EH (cell line): ENCODE results near the gene USE1.
A peak's percentile ranks its signal among the peaks of the same experiment; 100 is the strongest.
"Not testable (repeated sequence)": the region's sequence is repeated elsewhere in the genome, so short reads cannot be mapped to it uniquely, and the experiment has no call there.

Source experiments
- DNase-seq: peaks from one replicate; pipeline ENCODE4 v3.0.0-alpha.2; 2015; ENCODE audit warnings: low read depth

USE1 gene, protein sequence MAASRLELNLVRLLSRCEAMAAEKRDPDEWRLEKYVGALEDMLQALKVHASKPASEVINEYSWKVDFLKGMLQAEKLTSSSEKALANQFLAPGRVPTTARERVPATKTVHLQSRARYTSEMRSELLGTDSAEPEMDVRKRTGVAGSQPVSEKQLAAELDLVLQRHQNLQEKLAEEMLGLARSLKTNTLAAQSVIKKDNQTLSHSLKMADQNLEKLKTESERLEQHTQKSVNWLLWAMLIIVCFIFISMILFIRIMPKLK

DNA sequence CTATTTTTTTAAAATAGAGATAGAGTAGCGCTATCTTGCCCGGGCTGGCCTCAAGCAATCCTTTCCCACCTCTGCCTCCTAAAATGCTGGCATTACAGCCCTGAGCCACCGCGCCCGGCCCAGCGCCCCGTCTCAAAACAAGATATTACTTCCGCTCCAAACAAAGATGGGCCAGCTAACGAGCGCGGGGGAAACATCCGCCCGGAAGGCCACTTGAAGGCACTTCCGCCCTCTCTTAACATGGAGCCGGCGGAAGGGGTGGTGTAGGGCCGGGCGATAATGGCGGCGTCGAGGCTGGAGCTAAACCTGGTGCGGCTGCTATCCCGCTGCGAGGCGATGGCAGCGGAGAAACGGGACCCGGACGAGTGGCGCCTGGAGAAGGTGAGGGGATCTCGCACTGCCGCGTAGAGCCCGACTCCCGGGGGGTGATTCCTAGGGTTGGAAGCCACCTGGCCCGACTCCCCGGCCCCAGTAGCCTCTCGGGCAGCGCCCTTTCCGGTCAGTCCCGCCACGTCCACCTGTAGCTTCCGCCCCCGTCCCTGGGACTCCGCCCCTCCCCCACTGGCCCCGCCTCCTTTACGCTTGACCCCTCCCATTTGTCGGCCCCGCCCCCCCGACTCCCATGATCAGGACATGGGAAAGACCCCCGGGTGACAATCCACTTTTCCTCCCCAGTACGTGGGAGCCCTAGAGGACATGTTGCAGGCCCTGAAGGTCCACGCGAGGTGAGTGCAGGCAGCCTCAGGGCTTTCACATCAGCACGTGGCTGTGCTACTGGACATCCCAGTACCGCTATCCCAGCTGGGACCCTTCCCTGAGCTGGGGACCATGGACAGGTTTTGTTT, at the start of gene USE1:
Gene USE1 (plus strand): TSS at position 231 of the 845 bp plus-strand sequence. CDS start 49 bp downstream, at position 280.
- peak; percentile 93 for DNase-seq

DNA sequence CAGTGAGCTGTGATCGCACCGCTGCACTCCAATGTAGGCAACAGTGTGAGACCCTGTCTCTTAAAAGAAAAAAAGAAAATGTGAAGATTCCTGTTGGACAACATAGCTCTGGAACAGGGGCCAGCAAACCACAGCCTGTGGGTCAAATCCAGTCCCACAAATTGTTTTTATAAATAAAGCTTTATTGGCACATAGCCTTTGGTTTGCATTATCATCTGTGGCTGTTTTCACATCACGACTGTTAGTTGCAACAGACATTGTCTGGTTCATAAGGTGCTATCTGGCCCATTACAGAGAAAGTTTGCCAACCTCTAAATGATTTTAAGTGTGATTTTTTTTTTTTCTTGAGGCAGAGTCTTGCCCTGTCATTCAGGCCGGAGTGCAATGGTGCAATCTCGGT, 49.4 kb upstream of the USE1 start:
- no peak for DNase-seq

DNA sequence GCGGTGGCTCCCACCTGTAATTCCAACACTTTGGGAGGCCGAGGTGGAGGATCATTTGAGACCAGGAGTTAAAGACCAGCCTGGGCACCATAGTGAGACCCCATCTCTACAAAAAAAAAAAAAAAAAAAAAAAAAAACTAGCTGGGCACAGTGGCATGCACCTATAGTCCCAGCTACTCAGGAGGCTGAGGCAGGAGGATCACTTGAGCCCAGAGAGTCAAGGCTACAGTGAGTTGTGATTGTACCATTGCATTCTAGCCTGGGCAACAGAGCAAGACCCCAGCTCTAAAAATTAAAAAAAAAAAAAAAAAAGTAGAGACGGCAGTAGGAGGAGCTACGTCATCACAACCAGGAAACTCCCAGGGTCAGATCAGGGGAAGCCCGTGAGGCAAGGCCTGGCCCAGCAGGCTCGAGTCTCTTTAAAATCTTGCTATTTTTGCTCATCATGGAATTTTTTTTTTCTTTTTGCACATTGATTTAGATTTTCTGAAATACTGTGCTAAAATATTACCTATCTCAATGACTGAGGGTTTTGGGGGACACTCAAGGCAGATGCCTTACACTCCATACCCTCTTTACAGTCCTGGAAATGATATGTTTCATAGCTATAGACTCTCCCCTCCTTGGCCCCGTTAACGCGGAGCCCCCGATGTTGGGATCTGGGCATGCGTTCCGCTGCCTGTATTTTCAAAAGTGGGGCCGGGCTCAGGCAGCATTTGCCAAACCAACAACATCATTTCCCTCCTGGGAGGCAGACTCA, 44.4 kb upstream of the USE1 start:
- DNase-seq, result peak; percentile 11

DNA sequence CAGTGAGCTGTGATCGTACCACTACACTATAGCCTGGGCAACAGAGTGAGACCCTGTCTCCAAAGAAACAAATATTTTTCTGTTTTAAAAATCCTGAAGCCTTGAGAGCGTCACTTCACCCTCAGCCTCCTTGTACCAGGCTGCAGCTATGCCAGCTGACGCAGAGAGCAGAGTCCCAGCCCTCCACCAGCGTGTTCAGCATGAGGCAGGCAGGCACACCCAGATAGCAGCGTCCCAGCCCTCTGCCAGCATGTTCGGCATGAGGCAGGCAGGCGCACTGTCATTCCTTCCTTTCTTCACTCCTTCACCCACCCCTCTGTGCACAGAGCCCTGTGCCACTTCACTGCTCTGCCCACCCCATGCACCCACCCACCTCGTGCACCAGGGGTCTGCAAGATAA, 43.3 kb upstream of the USE1 start:
- no peak for DNase-seq

DNA sequence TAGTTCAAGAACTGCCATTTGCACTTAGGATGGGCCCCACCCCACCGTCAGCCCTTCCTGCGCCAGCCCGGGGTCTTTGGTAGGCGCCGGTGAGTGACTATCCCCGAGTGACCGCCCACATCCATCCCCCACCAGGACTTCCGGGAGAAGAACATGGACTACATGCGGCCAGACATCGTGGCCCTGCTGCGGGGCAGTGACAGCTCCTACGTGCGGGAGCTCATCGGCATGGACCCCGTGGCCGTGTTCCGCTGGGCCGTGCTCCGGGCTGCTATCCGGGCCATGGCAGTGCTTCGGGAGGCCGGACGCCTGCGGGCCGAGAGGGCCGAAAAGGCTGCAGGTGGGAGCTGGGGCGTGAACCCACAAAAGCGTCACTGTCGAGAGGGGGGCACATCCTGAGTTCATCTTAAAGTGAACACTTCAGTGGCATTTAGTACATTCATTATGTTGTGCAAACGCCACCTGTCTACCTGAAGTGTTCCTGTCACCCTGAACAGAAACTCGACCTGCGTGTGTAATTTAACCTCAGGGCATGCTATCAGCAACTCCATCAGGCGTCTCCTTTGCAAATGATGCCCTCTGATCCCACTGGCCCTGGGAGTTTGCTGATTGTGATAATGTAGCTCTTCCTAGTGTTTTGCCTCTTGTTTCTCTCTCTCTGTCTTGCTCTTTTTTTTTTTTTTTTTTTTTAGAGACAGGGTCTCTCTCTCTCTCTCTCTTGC, 42.4 kb upstream of the USE1 start:
- DNase-seq, result no peak

DNA sequence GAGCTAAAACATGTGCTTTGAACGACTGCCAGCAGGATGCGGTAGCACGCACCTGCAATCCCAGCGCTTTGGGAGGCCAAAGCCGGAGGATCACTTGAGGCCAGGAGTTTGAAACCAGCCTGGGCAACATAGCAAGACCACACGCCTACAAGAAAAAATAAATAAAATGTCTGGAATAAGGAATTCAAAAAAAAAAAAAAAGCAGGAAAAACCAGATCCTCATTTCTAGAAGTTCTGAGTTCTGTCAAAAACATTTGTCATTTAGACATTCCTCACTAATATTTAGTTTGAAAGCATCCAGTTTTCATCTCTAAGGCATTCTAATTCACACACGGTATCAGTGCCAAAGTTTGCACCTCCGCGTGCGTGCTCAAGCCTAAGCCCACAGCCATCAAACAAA, 36.9 kb upstream of the USE1 start:
- no peak for DNase-seq

DNA sequence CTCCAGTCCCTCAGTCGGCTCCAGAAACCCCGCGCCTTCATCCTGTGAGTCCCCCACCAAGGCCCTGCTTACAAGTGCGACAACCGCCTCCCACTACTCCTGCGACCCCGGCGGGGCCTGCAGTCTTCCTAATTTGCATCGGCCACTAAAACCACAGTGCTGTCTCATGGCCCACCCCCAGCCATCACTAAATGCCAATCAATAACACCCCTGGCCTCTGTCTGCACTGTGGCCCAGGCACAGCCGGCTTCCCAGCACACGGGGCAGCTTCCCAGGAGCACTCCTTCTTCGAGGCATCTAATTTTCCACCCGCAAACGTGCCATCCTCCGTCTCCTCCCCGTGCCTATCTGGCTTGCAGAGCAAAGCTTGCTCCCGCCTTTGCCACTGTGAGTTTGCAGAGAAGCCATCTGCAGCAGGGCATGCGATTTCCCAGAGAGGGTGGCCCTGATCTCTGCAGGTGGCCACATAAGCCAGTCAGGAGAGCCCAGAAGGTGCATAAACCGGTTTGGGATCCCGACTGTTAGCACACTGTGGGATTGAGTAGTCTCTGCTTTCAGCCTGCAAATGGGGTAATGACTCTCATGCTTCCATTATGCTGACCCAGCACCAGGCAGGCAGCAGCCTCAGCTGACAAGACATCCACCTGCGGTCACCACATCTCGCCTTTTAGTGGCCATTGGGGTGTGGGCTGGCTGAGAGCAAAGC, 34.0 kb upstream of the USE1 start:
- DNase-seq, result no peak

DNA sequence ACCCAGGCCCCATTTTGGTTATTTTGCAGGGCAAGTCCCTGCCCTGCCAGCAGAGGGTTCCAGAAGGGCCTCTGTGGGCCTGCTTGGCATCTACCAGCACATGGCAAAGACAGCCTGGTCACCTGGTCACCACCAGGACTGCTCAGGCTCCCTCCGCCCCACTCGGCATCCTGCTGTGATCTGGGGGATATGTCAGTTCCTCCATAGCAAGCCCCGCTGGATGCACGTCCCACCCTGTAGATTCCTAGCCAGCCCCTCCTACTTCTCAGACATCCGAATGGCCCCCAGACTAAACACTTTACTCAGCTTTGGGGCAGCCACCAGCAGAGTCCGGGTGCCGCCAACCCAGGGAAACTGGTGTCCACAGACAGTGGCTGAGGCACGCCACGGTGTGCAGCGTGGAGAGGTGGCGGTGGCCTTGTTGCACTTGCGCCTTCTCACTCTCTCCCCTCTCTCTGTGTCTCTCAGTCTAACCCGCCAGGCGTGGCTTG, 31.8 kb upstream of the USE1 start:
- DNase-seq, result no peak

DNA sequence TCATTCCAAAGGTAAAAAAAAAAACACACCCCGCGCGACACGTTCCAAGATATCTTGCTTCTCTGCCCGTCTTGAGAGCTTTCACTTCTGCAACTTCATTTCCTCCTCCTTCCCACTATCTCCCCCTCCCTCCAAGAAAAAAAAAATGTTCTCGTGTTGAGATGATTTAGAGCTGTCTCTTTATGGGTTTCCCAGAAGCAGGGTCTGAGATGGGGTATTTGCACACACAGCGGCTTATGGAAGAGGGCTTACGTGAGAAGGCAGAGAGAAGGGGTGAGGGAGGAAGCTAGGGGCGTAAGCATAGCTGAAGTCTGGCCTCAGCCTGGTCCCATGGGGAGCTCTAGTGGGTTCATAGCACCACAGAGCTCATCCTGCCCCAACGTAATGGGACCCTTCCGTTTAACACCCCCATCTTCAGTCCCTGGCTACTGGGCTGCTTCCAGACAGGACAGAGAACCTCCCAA, 31.3 kb upstream of the USE1 start:
- DNase-seq, result no peak

DNA sequence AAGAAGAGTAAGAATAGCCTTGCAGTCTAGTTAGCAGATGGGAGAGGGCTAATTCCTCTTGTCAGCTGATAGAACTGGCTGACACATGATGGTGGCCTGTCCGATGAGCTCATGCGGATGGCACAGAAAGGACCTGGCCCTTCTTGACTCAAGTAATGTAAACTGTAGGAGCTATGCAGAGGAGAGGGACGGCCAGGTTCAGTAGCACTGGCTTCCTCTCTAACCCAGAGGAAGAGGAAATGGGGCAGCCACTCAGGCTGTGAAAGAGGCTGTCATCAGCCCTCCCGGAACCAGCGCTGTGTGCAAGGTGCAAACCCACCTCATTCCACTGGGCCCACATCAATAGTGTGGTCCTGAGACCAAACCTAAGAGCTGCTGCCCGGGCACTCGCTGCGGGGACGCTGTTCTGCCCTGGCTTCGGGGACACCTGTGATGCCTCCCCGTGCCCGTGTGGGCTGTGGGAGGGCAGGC, 30.8 kb upstream of the USE1 start:
- no peak for DNase-seq

DNA sequence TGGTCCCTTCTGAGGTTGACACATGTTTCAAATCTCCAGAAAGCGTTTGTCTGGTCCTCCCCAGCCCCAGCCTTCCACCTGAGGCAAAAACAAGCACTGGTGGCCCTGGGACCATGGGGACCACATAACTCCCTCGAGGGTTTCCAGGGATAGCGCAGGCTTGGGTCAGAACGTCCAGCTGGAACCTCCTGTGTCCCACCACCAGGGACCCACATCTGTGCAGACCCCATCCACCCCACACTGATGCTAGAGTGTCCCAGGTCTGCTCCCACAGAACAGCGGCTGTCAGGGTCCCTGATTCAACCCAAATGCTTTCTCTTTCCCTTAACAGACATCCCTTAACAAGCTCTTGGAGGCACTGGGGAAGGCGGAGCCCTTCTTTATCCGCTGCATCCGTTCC, 29.6 kb upstream of the USE1 start:
- DNase-seq, result no peak

DNA sequence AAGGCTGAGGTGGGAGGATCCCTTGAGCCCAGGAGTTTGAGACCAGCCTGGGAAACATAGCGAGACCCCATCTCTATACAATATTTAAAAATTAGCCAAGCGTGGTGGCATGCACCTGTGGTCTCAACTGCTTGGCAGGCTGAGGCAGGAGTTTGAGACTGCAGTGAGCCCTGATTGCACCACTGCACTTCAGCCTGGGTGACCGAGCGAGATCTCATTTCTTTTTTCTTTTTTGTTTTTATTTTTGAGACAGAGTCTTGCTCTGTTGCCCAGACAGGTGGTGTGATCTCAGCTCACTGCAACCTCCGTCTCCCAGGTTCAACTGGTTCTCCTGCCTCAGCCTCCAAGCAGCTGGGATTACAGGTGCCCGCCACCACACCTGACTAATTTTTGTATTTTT, 23.4 kb upstream of the USE1 start:
- DNase-seq, result not testable (repeated sequence)

DNA sequence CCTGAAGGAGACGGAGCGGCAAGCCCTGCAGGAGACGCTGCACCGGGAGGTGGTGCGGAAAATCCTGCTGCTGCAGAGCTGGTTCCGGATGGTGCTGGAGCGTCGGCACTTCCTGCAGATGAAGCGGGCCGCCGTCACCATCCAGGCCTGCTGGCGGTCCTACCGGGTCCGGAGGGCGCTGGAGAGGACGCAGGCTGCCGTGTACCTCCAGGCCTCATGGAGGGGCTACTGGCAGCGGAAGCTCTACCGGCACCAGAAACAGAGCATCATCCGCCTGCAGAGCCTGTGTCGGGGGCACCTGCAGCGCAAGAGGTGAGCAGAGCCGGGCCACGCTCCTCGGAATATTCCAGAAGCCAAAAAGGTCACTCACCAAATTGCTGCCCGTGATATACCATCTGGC, 22.4 kb upstream of the USE1 start:
- no peak for DNase-seq

DNA sequence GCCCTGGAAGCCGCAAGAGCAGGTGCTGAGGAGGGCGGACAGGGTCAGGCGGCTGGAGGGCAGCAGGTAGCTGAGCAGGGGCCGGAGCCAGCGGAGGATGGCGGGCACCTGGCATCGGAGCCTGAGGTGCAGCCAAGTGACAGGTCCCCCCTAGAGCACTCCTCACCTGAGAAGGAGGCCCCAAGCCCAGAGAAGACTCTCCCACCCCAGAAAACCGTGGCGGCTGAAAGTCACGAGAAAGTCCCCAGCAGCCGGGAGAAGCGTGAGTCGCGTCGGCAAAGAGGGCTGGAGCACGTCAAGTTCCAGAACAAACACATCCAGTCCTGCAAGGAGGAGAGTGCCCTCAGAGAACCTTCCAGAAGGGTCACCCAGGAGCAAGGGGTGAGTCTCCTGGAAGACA, 20.5 kb upstream of the USE1 start:
- DNase-seq, result no peak

DNA sequence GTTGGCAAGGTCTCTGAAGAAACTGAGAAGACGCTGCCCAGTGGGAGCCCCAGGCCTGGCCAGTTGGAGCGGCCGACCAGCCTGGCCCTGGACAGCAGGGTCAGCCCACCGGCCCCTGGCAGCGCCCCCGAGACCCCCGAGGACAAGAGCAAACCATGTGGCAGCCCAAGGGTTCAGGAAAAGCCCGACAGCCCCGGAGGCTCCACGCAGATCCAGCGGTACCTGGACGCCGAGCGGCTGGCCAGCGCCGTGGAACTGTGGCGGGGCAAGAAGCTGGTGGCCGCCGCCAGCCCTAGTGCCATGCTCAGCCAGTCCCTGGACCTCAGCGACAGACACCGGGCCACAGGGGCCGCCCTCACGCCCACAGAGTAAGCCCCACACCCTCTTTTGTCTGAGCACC, 20.1 kb upstream of the USE1 start:
- no peak for DNase-seq

DNA sequence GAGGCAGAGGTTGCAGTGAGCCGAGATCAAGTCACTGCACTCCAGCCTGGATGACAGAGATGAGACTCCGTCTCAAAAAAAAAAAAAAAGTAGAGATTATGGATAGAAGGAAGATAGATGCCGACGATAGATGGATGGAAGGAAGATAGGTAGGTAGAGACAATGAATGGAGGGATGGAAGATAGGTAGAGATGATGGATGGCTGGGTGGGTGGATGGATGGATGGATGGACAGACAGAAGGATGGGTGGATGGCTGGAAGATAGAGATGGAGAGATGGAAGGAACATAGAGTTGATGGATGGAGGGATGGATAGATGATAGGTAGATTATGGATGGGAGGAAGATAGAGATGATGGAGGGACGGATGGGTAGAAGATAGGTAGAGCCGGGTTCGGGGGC, 18.5 kb upstream of the USE1 start:
- no peak for DNase-seq

DNA sequence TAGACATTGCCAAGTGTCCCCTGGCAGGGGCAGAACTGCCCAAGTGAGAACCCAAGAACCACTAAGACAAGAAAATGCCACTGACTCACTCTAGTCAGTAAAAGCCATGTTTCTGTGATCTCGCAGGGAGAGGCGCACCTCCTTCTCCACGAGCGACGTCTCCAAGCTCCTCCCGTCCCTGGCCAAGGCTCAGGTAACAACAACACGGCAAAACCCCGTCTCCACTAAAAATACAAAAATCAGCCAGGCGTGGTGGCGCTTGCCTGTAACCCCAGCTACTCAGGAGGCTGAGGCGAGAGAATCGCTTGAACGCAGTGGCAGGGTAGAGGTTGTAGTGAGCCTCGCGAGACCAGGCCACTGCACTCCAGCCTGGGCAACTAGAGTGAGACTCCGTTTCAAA, 17.5 kb upstream of the USE1 start:
- DNase-seq, result no peak

DNA sequence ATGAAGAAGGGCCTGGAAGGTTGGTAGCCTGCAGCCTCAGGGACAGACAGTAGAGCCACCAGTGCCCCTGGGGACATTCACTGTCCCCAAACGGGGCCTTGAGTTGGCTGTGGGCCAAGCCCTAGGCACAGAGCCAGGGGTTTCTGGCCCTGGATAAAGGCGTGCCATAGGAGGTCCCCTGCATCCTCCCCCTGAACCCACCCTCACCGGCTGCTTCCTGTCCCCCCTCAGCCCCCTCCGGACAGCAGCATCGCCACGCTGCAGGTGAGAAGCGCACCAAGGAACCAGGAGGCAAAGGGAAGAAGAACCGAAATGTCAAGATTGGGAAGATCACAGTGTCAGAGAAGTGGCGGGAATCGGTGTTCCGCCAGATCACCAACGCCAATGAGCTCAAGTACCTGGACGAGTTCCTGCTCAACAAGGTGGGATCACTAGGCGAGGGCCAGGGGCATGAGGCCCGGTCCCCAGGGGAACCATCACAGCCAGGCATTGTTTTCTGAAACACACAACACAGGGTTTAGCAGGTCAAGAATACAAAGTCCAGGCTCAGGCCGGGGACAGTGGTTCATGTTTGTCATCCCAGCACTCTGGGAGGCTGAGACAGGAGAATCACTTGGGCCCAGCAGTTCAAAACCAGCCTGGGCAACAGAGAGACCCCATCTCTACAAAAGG, 14.6 kb upstream of the USE1 start:
- no peak for DNase-seq

DNA sequence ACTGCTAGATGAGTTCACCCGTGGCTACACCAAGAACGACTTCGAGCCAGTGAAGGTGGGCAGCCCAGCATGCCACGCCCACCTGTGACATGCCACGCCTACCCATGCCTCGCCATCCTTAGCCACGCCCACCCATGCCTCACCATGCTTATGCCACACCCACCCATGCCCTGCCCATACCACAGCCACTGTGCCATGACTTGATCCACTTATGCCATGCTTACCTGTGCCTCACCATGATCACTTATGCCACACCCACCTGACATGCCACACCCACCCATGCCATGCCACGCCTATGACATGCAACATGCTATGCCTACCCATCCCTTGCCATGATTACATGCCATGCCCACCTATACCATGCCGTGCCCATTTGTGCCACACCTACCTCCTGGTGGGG, 12.9 kb upstream of the USE1 start:
- DNase-seq, result peak; percentile 23

DNA sequence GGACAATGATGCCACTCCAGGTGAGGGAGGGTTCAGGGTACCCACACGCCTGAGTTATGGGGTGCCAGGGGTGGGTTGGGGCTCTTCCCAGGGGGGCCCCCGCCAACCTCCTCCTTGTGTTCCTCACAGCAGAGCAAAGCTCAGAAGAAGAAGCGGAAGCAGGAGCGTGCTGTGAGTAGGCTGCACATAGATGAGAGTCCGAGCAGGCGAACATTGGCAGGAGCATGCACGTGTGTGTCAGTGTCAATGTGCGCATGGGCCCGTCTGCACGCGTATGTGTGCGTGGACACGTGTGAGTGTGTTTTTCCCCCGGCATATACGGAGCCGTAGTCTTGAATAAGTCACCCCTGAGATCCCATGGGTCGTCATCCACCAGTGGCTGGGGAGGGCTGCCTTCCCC, 12.4 kb upstream of the USE1 start:
- no peak for DNase-seq
